Ectodermal cell (in vitro differentiated cells): ENCODE measurements around the gene SRRM3.
A peak's percentile ranks its signal among the peaks of the same experiment; 100 is the strongest.
"Not testable (repeated sequence)": the region's sequence is repeated elsewhere in the genome, so short reads cannot be mapped to it uniquely, and the experiment has no call there.

Experiments
- H3K27ac ChIP-seq: 2 replicates; pipeline ENCODE4 v1.7.0; 2013; ENCODE audit warnings: mild to moderate bottlenecking, low read depth, low read length; ENCODE audit not compliant: insufficient read depth, poor library complexity, severe bottlenecking
- H3K27me3 ChIP-seq: 2 replicates; pipeline ENCODE4 v1.7.0; 2013; ENCODE audit warnings: mild to moderate bottlenecking, low read length; ENCODE audit not compliant: insufficient read depth, control insufficient read depth, poor library complexity, severe bottlenecking
- H3K36me3 ChIP-seq: one replicate; pipeline ENCODE4 v1.7.0; 2013; ENCODE audit warnings: low read length; ENCODE audit not compliant: control insufficient read depth, insufficient read depth
- H3K4me1 ChIP-seq: one replicate; pipeline ENCODE4 v1.7.0; 2013; ENCODE audit warnings: low read length; ENCODE audit not compliant: control insufficient read depth, insufficient read depth
- H3K4me3 ChIP-seq: 2 replicates; pipeline ENCODE4 v1.7.0; 2013; ENCODE audit warnings: low read depth, low read length, control low read depth; ENCODE audit not compliant: insufficient read depth
- H3K9me3 ChIP-seq: 2 replicates; pipeline ENCODE4 v1.7.0; 2013; ENCODE audit warnings: mild to moderate bottlenecking, low read length, moderate library complexity; ENCODE audit not compliant: control insufficient read depth
- WGBS, 2 experiments: methylation state at CpG; one replicate each; pipeline ENCODE4 v1.1.7; 2013; ENCODE audit warnings: missing lambda C conversion rate in 2 of 2; 5-methylcytosine and 5-hydroxymethylcytosine counted together

The SRRM3 gene

GRCh38 chr7:76165973-76166403, 35.7 kb upstream of the SRRM3 start:
- WGBS, 2 experiments = 95 to 96% methylated on average over 15 of the region's 15 CpGs
- Histone ChIP-seq H3K36me3 (no peaks in the 10 kb centered on the region), H3K27ac (peak overlapping the region; percentile 79), H3K9me3 (no peaks in the 10 kb centered on the region), H3K4me1 (peaks cover 5% of the 10 kb centered on the region), H3K4me3 (peak overlapping the region; percentile 50), H3K27me3 (no peaks in the 10 kb centered on the region)

GRCh38 chr7:76166404-76167255, 35.1 kb upstream of the SRRM3 start:
- H3K27me3 ChIP-seq = no peaks in the 10 kb centered on the region

GRCh38 chr7:76173566-76174205, 28.0 kb upstream of the SRRM3 start:
- H3K36me3 ChIP-seq = no peaks in the 10 kb centered on the region
- H3K27me3 ChIP-seq = no peaks in the 10 kb centered on the region
- H3K9me3 ChIP-seq = no peaks in the 10 kb centered on the region
- no peak overlapping the region for H3K27ac ChIP-seq
- H3K4me1 ChIP-seq = no peaks in the 10 kb centered on the region
- H3K4me3 ChIP-seq = no peak overlapping the region
- WGBS, 2 experiments = 93 to 96% methylated on average over 12 of the region's 12 CpGs

More at GRCh38 chr7:76166404-76167255, 35.1 kb upstream of the SRRM3 start:
- Histone ChIP-seq H3K27ac (peak overlapping the region; percentile 79), H3K36me3 (no peaks in the 10 kb centered on the region), H3K4me1 (peaks cover 5% of the 10 kb centered on the region), H3K9me3 (no peaks in the 10 kb centered on the region), H3K4me3 (peak overlapping the region; percentile 50)
- 5% methylated on average over 67 of the region's 67 CpGs for WGBS, 2 experiments

- H3K27me3 ChIP-seq, H3K4me3 ChIP-seq, H3K4me1 ChIP-seq, H3K27ac ChIP-seq, H3K36me3 ChIP-seq, H3K9me3 ChIP-seq: not testable (repeated sequence)
- 94% methylated on average over 11 of the region's 11 CpGs for WGBS, 2 experiments
Measured at GRCh38 chr7:76176951-76177350, 24.7 kb upstream of the SRRM3 start.

GRCh38 chr7:76179686-76180085, 22.0 kb upstream of the SRRM3 start:
- H3K27ac ChIP-seq = no peak overlapping the region
- H3K4me1 ChIP-seq = no peaks in the 10 kb centered on the region
- no peak overlapping the region for H3K4me3 ChIP-seq
- H3K27me3 ChIP-seq = no peaks in the 10 kb centered on the region
- H3K36me3 ChIP-seq = no peaks in the 10 kb centered on the region
- WGBS, 2 experiments = 89 to 92% methylated on average over 10 of the region's 10 CpGs
- no peaks in the 10 kb centered on the region for H3K9me3 ChIP-seq

- H3K9me3 ChIP-seq = no peaks in the 10 kb centered on the region
- no peak overlapping the region for H3K4me3 ChIP-seq
- WGBS, 2 experiments = 94 to 95% methylated on average over 7 of the region's 7 CpGs
- no peaks in the 10 kb centered on the region for H3K36me3 ChIP-seq
- H3K27ac ChIP-seq = no peak overlapping the region
- H3K4me1 ChIP-seq = peaks cover 8% of the 10 kb centered on the region
- H3K27me3 ChIP-seq = no peaks in the 10 kb centered on the region
Measured at GRCh38 chr7:76182225-76182960, 19.3 kb upstream of the SRRM3 start.

- Histone ChIP-seq H3K27me3 (no peaks in the 10 kb centered on the region), H3K4me1 (peaks cover 8% of the 10 kb centered on the region), H3K9me3 (no peaks in the 10 kb centered on the region), H3K36me3 (no peaks in the 10 kb centered on the region), H3K27ac (peak overlapping the region; percentile 60), H3K4me3 (no peak overlapping the region)
- 37 to 40% methylated on average over 21 of the region's 21 CpGs for WGBS, 2 experiments
Measured at GRCh38 chr7:76185187-76185896, 16.4 kb upstream of the SRRM3 start.

- Histone ChIP-seq H3K4me3 (no peak overlapping the region), H3K9me3 (no peaks in the 10 kb centered on the region), H3K27me3 (no peaks in the 10 kb centered on the region), H3K4me1 (peaks cover 8% of the 10 kb centered on the region), H3K27ac (no peak overlapping the region), H3K36me3 (no peaks in the 10 kb centered on the region)
- 84 to 93% methylated on average over 5 of the region's 5 CpGs for WGBS, 2 experiments
Measured at GRCh38 chr7:76187272-76187671, 14.4 kb upstream of the SRRM3 start.

- Histone ChIP-seq H3K4me3 (no peak overlapping the region), H3K36me3 (no peaks in the 10 kb centered on the region), H3K4me1 (peaks cover 8% of the 10 kb centered on the region), H3K9me3 (no peaks in the 10 kb centered on the region), H3K27ac (no peak overlapping the region), H3K27me3 (no peaks in the 10 kb centered on the region)
- 92 to 94% methylated on average over 6 of the region's 6 CpGs for WGBS, 2 experiments
Measured at GRCh38 chr7:76189276-76189675, 12.4 kb upstream of the SRRM3 start.
